OCI-LY3 (cell line): Measurements from ENCODE around the gene DHX8.
"Not testable (repeated sequence)": the region's sequence is repeated elsewhere in the genome, so short reads cannot be mapped to it uniquely, and the experiment has no call there.

Source experiments
- CTCF ChIP-seq: fragments of 200-600, 300-600 bp; sonication (generic); IDR thresholded peaks from 2 replicates; pipeline ENCODE4 v1.5.1; 2014; ENCODE audit warnings: antibody characterized with exemption, low read length, low read depth
- EZH2phosphoT487 ChIP-seq: fragments of 200-600 bp; shearing (Covaris generic); IDR thresholded peaks from 2 replicates; pipeline ENCODE4 v1.6.1; 2018; ENCODE audit warnings: antibody characterized with exemption, mixed run types, low read depth

DNA sequence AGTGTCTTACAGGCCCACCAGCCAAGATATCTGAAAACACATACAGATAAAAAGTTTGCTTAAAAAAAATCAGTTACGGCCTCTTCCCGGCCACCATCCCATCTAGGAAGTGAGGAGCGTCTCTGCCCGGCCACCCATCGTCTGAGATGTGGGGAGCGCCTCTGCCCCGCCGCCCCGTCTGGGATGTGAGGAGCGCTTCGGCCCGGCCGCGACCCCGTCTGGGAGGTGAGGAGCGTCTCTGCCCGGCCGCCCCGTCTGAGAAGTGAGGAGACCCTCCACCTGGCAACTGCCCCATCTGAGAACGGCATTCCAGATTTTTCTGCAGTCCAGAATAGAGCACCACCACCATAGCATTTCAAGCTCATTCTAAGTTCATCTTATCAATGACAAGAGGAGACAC lies 33.0 kb upstream of the DHX8 start:
- TF ChIP-seq CTCF, EZH2phosphoT487: not testable (repeated sequence)
